ENCODE data around the gene PIEZO1. TPM values are rescaled to one million over a fixed set of nuclear protein-coding genes. Genes with fewer than 3 reads are reported as not detected.

PIEZO1 gene
- total and polyA plus RNA-seq, 2 experiments from 2014 or later, result 30.4 to 70.1 TPM

DNA sequence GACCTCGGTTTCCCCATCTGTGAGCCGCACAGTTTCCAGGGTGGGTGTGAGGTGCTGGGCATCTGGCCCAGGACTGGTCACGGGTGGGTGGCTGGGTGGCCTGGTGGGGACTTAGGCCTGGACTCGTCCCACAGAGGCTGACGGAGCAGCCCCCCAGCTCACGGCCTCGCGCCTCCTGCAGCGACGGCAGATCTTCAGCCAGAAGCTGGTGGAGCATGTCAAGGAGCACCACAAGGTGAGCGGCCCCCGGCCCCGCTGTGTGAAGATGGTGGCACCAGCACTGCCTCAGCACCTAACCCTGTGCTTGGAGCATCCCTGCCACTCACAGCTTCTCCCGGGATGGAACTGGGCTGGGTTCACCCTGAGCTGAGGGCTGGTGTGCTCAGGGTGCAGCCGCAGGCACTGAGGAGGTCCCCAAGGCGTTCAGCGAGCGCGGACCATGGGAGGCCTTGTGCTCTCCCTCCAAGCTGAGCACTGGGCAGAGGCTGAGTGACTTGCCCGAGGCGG is 20.9 kb upstream of the PIEZO1 start:
- no peaks in the 10 kb centered on the region for H3K27me3 ChIP-seq (ENCODE audit: insufficient read depth)
- H3K9me3 Mint-ChIP-seq, result peaks cover 4% of the 10 kb centered on the region; the same call in 1 of the 3 replicates
- H3K27ac Mint-ChIP-seq, result no peak overlapping the region
- no peak overlapping the region for H3K4me3 ChIP-seq
- H3K4me3 Mint-ChIP-seq, result no peak overlapping the region
- H3F3A ChIP-seq (replicated peaks; ENCODE audit: low read depth), result peaks cover 65% of the 10 kb centered on the region
- H3K4me1 ChIP-seq (ENCODE audit: insufficient read depth), result no peaks in the 10 kb centered on the region; the same call in 1 of the 2 replicates
- DNase-seq (ENCODE audit: low spot score) (no peak), ATAC-seq (no peak)
- H3K4me1 Mint-ChIP-seq, result peaks cover 3% of the 10 kb centered on the region; the same call in 1 of the 3 replicates
- H3K4me2 ChIP-seq, result no peak overlapping the region
- TF ChIP-seq CREB1 (CRISPR knock-in tag; IDR thresholded peaks at IDR 0.05; ENCODE audit: low read depth) (no peak), POLR2AphosphoS5 (IDR thresholded peaks at IDR 0.05; ENCODE audit: low read depth) (no peak; the same call in 1 of the 2 replicates), ZNF331 (CRISPR knock-in tag; IDR thresholded peaks at IDR 0.05; ENCODE audit: low read depth) (no peak)
- TF ChIP-seq, protein P1, sequence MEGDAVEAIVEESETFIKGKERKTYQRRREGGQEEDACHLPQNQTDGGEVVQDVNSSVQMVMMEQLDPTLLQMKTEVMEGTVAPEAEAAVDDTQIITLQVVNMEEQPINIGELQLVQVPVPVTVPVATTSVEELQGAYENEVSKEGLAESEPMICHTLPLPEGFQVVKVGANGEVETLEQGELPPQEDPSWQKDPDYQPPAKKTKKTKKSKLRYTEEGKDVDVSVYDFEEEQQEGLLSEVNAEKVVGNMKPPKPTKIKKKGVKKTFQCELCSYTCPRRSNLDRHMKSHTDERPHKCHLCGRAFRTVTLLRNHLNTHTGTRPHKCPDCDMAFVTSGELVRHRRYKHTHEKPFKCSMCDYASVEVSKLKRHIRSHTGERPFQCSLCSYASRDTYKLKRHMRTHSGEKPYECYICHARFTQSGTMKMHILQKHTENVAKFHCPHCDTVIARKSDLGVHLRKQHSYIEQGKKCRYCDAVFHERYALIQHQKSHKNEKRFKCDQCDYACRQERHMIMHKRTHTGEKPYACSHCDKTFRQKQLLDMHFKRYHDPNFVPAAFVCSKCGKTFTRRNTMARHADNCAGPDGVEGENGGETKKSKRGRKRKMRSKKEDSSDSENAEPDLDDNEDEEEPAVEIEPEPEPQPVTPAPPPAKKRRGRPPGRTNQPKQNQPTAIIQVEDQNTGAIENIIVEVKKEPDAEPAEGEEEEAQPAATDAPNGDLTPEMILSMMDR (conservative IDR thresholded peaks at IDR 0.05; ENCODE audit: low read depth in 2 of 2), result no peak
- H3K79me2 ChIP-seq (replicated peaks; ENCODE audit: insufficient read depth), result peaks cover 19% of the 10 kb centered on the region
- peaks cover 50% of the 10 kb centered on the region for H3K27me3 Mint-ChIP-seq (ENCODE audit: insufficient read depth, low read depth, poor library complexity)
- peak overlapping the region; percentile 74 for H3K27ac ChIP-seq (ENCODE audit: low read depth)
- no peak overlapping the region for H2AFZ ChIP-seq
- no peaks in the 10 kb centered on the region; the same call in none of the 2 replicates for H4K20me1 ChIP-seq (replicated peaks; ENCODE audit: insufficient read depth)
- no peaks in the 10 kb centered on the region for H3K9me2 ChIP-seq (ENCODE audit: insufficient read depth)
- H3K36me3 Mint-ChIP-seq (ENCODE audit: low read depth), result peaks cover 65% of the 10 kb centered on the region
- H3K36me3 ChIP-seq (ENCODE audit: insufficient read depth), result peaks cover 19% of the 10 kb centered on the region

GRCh38 chr16:88805340-88805715 is 20.3 kb upstream of the PIEZO1 start:
- ATAC-seq, result no peak
- Histone ChIP-seq H4K20me1 (replicated peaks; ENCODE audit: insufficient read depth) (no peaks in the 10 kb centered on the region; the same call in none of the 2 replicates), H3K36me3 (ENCODE audit: insufficient read depth) (peaks cover 16% of the 10 kb centered on the region), H3K9me2 (ENCODE audit: insufficient read depth) (no peaks in the 10 kb centered on the region), H3K27me3 (ENCODE audit: insufficient read depth) (no peaks in the 10 kb centered on the region), H3K4me3 (peak overlapping the region; percentile 83; the same call in 1 of the 2 replicates), H3K4me1 (ENCODE audit: insufficient read depth) (no peaks in the 10 kb centered on the region; the same call in 1 of the 2 replicates), H3K4me2 (peak overlapping the region; percentile 97), H3K79me2 (replicated peaks; ENCODE audit: insufficient read depth) (peaks cover 13% of the 10 kb centered on the region), H3F3A (replicated peaks; ENCODE audit: low read depth) (peaks cover 59% of the 10 kb centered on the region), H3K27ac (ENCODE audit: low read depth) (no peak overlapping the region), H2AFZ (no peak overlapping the region)
- Mint-ChIP-seq H3K4me1 (peaks cover 3% of the 10 kb centered on the region; the same call in 1 of the 3 replicates), H3K4me3 (peak overlapping the region; percentile 85; the same call in 2 of the 3 replicates), H3K27me3 (ENCODE audit: insufficient read depth, low read depth, poor library complexity) (peaks cover 46% of the 10 kb centered on the region), H3K9me3 (peaks cover 4% of the 10 kb centered on the region; the same call in 1 of the 3 replicates), H3K27ac (no peak overlapping the region), H3K36me3 (ENCODE audit: low read depth) (peaks cover 65% of the 10 kb centered on the region)
- DNase-seq (ENCODE audit: low spot score), result no peak
- TF ChIP-seq CREB1 (CRISPR knock-in tag; IDR thresholded peaks at IDR 0.05; ENCODE audit: low read depth) (no peak), STAT1 (IDR thresholded peaks at IDR 0.05; ENCODE audit: unreplicated experiment) (no peak), JUNB (IDR thresholded peaks at IDR 0.05; ENCODE audit: unreplicated experiment) (no peak), EZH2 (IDR thresholded peaks at IDR 0.05; ENCODE audit: low read depth, unreplicated experiment) (no peak), ZNF331 (CRISPR knock-in tag; IDR thresholded peaks at IDR 0.05; ENCODE audit: low read depth) (no peak), EZH2phosphoT487 (IDR thresholded peaks at IDR 0.05; ENCODE audit: unreplicated experiment) (no peak), ZNF462 (CRISPR knock-in tag; IDR thresholded peaks at IDR 0.05) (no peak), ETS1 (IDR thresholded peaks at IDR 0.05) (no peak), POLR2AphosphoS5 (IDR thresholded peaks at IDR 0.05; ENCODE audit: low read depth) (no peak), ZNF114 (CRISPR knock-in tag; IDR thresholded peaks at IDR 0.05) (no peak)

All from GM23338 (cell line).